Measurements from ENCODE around the gene GLCE. TPM values are rescaled to one million over a fixed set of nuclear protein-coding genes. Genes with fewer than 3 reads are reported as not detected.

GLCE gene
- total RNA-seq, 1 donor from 2014 or later: 13.6 TPM

- Histone ChIP-seq H2AFZ (ENCODE audit: low read depth, low read length) (no peak overlapping the region), H3K36me3 (ENCODE audit: insufficient read depth, low read length) (no peaks in the 10 kb centered on the region), H4K20me1 (ENCODE audit: insufficient read depth, low read length) (no peaks in the 10 kb centered on the region), H3K79me2 (ENCODE audit: insufficient read depth, low read length) (no peaks in the 10 kb centered on the region), H3K9ac (ENCODE audit: low read length) (no peak overlapping the region), H3K4me2 (ENCODE audit: low read length) (no peak overlapping the region), H3K9me3 (ENCODE audit: insufficient read depth, low read depth, low read length) (no peaks in the 10 kb centered on the region), H3K4me3 (ENCODE audit: insufficient read depth, low read depth, low read length) (no peak overlapping the region), H3K27ac (ENCODE audit: low read depth, low read length) (no peak overlapping the region), H3K27me3 (ENCODE audit: insufficient read depth, low read length) (no peaks in the 10 kb centered on the region), H3K4me1 (ENCODE audit: insufficient read depth, low read length) (no peaks in the 10 kb centered on the region)
- H3K4me1 Mint-ChIP-seq (ENCODE audit: low read depth, unreplicated experiment): no peaks in the 10 kb centered on the region
- no peaks in the 10 kb centered on the region for H3K36me3 Mint-ChIP-seq (ENCODE audit: low read depth, unreplicated experiment)
- H3K4me3 Mint-ChIP-seq (ENCODE audit: unreplicated experiment): no peak overlapping the region
- H3K27me3 Mint-ChIP-seq (ENCODE audit: low read depth, unreplicated experiment): no peaks in the 10 kb centered on the region
- TF ChIP-seq CTCF (IDR thresholded peaks at IDR 0.05; ENCODE audit: insufficient read depth, low read depth, low read length): no peak
- TF ChIP-seq EZH2 (IDR thresholded peaks at IDR 0.05; ENCODE audit: insufficient read depth, low read length): no peak
- no peaks in the 10 kb centered on the region for H3K9me3 Mint-ChIP-seq (ENCODE audit: unreplicated experiment)
- no peak for FAIRE-seq
- no peak overlapping the region for H3K27ac Mint-ChIP-seq (ENCODE audit: unreplicated experiment)
- no peak for DNase-seq (ENCODE audit: low read depth)
These were observed 50.1 kb downstream of the GLCE start for GRCh38 chr15:69210574-69210973.

GRCh38 chr15:69213786-69214185, 53.4 kb downstream of the GLCE start:
- no peak overlapping the region for H3K4me2 ChIP-seq (ENCODE audit: low read length)
- no peaks in the 10 kb centered on the region for H3K36me3 ChIP-seq (ENCODE audit: insufficient read depth, low read length)
- no peak overlapping the region for H3K27ac Mint-ChIP-seq (ENCODE audit: unreplicated experiment)
- H3K27ac ChIP-seq (ENCODE audit: low read depth, low read length): no peak overlapping the region
- TF ChIP-seq EZH2 (IDR thresholded peaks at IDR 0.05; ENCODE audit: insufficient read depth, low read length): no peak
- TF ChIP-seq CTCF (IDR thresholded peaks at IDR 0.05; ENCODE audit: insufficient read depth, low read depth, low read length): peak; percentile 5
- H2AFZ ChIP-seq (ENCODE audit: low read depth, low read length): no peak overlapping the region
- H3K4me1 Mint-ChIP-seq (ENCODE audit: low read depth, unreplicated experiment): no peaks in the 10 kb centered on the region
- no peaks in the 10 kb centered on the region for H3K36me3 Mint-ChIP-seq (ENCODE audit: low read depth, unreplicated experiment)
- H4K20me1 ChIP-seq (ENCODE audit: insufficient read depth, low read length): no peaks in the 10 kb centered on the region
- H3K27me3 Mint-ChIP-seq (ENCODE audit: low read depth, unreplicated experiment): no peaks in the 10 kb centered on the region
- no peak overlapping the region for H3K9ac ChIP-seq (ENCODE audit: low read length)
- no peaks in the 10 kb centered on the region for H3K79me2 ChIP-seq (ENCODE audit: insufficient read depth, low read length)
- H3K27me3 ChIP-seq (ENCODE audit: insufficient read depth, low read length): no peaks in the 10 kb centered on the region
- no peaks in the 10 kb centered on the region for H3K9me3 ChIP-seq (ENCODE audit: insufficient read depth, low read depth, low read length)
- no peaks in the 10 kb centered on the region for H3K4me1 ChIP-seq (ENCODE audit: insufficient read depth, low read length)
- H3K4me3 ChIP-seq (ENCODE audit: insufficient read depth, low read depth, low read length): no peak overlapping the region
- DNase-seq (ENCODE audit: low read depth) (no peak), FAIRE-seq (no peak)
- no peaks in the 10 kb centered on the region for H3K9me3 Mint-ChIP-seq (ENCODE audit: unreplicated experiment)
- no peak overlapping the region for H3K4me3 Mint-ChIP-seq (ENCODE audit: unreplicated experiment)

- FAIRE-seq (no peak), DNase-seq (ENCODE audit: low read depth) (no peak)
- Histone ChIP-seq H2AFZ (ENCODE audit: low read depth, low read length) (no peak overlapping the region), H3K27me3 (ENCODE audit: insufficient read depth, low read length) (no peaks in the 10 kb centered on the region), H3K4me3 (ENCODE audit: insufficient read depth, low read depth, low read length) (no peak overlapping the region), H3K36me3 (ENCODE audit: insufficient read depth, low read length) (no peaks in the 10 kb centered on the region), H3K9ac (ENCODE audit: low read length) (no peak overlapping the region), H3K79me2 (ENCODE audit: insufficient read depth, low read length) (no peaks in the 10 kb centered on the region), H3K9me3 (ENCODE audit: insufficient read depth, low read depth, low read length) (no peaks in the 10 kb centered on the region), H3K27ac (ENCODE audit: low read depth, low read length) (no peak overlapping the region), H4K20me1 (ENCODE audit: insufficient read depth, low read length) (no peaks in the 10 kb centered on the region), H3K4me1 (ENCODE audit: insufficient read depth, low read length) (no peaks in the 10 kb centered on the region), H3K4me2 (ENCODE audit: low read length) (no peak overlapping the region)
- Mint-ChIP-seq H3K36me3 (ENCODE audit: low read depth, unreplicated experiment) (no peaks in the 10 kb centered on the region), H3K4me3 (ENCODE audit: unreplicated experiment) (no peak overlapping the region), H3K27me3 (ENCODE audit: low read depth, unreplicated experiment) (no peaks in the 10 kb centered on the region), H3K4me1 (ENCODE audit: low read depth, unreplicated experiment) (no peaks in the 10 kb centered on the region), H3K27ac (ENCODE audit: unreplicated experiment) (no peak overlapping the region), H3K9me3 (ENCODE audit: unreplicated experiment) (no peaks in the 10 kb centered on the region)
- TF ChIP-seq CTCF (IDR thresholded peaks at IDR 0.05; ENCODE audit: insufficient read depth, low read depth, low read length): no peak
- no peak for TF ChIP-seq EZH2 (IDR thresholded peaks at IDR 0.05; ENCODE audit: insufficient read depth, low read length)
These were observed 55.0 kb downstream of the GLCE start for GRCh38 chr15:69215314-69216035.
